Mammary epithelial cell (primary cell): ENCODE data around the gene GGT6.

Source experiments
- CTCF ChIP-seq, 2 donors: IDR thresholded peaks in 1 of 2; conservative IDR thresholded peaks in 1 of 2; 2 replicates each; pipeline ENCODE4 v1.5.1; 2011 to 2012; ENCODE audit warnings: inconsistent platforms in 2 of 2, low read length in 2 of 2, mild to moderate bottlenecking in 2 of 2, control low read depth in 1 of 2, low read depth in 1 of 2; ENCODE audit not compliant: insufficient read depth in 1 of 2; ENCODE audit errors: extremely low read depth in 1 of 2
- EZH2 ChIP-seq: IDR thresholded peaks from 2 replicates; pipeline ENCODE4 v1.6.1; 2012; ENCODE audit warnings: low read length, inconsistent platforms, borderline replicate concordance

GRCh38 chr17:4582101-4582501 is 21.7 kb upstream of the GGT6 start:
- no peak for TF ChIP-seq CTCF (conservative IDR thresholded peaks at IDR 0.05 in 1 of 2, IDR thresholded peaks at IDR 0.05 in 1 of 2; ENCODE audit: extremely low read depth in 1 of 2, insufficient read depth in 1 of 2, low read depth in 1 of 2, low read length in 2 of 2)
- TF ChIP-seq EZH2: no peak
